ENCODE results near the gene PCP2. TPM values are rescaled to one million over a fixed set of nuclear protein-coding genes. Genes with fewer than 3 reads are reported as not detected.

Gene PCP2
- total and polyA plus RNA-seq, 9 donors, result 0.38 to 0.50 (median 0.40) TPM; not detected in 6

- Histone ChIP-seq H3K4me1 (ENCODE audit: insufficient read depth) (peaks cover 13% of the 10 kb centered on the region), H3K36me3 (no peaks in the 10 kb centered on the region), H3K27ac (peak within 1 kb of the TSS in 1 of 2 donors; percentile 80), H3K9me3 (no peaks in the 10 kb centered on the region), H3K27me3 (no peaks in the 10 kb centered on the region), H3K4me3 (peak within 1 kb of the TSS; percentile 68)
- intact Hi-C loops (cut with DNase I), result no loop called here
- TF ChIP-seq, protein P1, sequence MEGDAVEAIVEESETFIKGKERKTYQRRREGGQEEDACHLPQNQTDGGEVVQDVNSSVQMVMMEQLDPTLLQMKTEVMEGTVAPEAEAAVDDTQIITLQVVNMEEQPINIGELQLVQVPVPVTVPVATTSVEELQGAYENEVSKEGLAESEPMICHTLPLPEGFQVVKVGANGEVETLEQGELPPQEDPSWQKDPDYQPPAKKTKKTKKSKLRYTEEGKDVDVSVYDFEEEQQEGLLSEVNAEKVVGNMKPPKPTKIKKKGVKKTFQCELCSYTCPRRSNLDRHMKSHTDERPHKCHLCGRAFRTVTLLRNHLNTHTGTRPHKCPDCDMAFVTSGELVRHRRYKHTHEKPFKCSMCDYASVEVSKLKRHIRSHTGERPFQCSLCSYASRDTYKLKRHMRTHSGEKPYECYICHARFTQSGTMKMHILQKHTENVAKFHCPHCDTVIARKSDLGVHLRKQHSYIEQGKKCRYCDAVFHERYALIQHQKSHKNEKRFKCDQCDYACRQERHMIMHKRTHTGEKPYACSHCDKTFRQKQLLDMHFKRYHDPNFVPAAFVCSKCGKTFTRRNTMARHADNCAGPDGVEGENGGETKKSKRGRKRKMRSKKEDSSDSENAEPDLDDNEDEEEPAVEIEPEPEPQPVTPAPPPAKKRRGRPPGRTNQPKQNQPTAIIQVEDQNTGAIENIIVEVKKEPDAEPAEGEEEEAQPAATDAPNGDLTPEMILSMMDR (IDR thresholded peaks at IDR 0.05), result no peak
- no peak for TF ChIP-seq EP300 (IDR thresholded peaks at IDR 0.05)
- peak; percentile 61 for TF ChIP-seq POLR2A (IDR thresholded peaks at IDR 0.05)
- DNase-seq, result peak; percentile 95 to 98 (median 97)
- WGBS, 3 donors, result 0 to 1% (median 0%) methylated on average over 40 of the region's 40 CpGs
Observed at GRCh38 chr19:7629347-7630054, 4.0 kb downstream of the PCP2 start, which contains the start of the genes PET100 and XAB2. Gene PET100, plus strand, starts transcription at chr19:7629793. Its CDS starts 41 bp downstream, at chr19:7629834. Gene XAB2, minus strand, starts transcription at chr19:7629545. Its CDS starts 18 bp downstream, at chr19:7629527.

DNA sequence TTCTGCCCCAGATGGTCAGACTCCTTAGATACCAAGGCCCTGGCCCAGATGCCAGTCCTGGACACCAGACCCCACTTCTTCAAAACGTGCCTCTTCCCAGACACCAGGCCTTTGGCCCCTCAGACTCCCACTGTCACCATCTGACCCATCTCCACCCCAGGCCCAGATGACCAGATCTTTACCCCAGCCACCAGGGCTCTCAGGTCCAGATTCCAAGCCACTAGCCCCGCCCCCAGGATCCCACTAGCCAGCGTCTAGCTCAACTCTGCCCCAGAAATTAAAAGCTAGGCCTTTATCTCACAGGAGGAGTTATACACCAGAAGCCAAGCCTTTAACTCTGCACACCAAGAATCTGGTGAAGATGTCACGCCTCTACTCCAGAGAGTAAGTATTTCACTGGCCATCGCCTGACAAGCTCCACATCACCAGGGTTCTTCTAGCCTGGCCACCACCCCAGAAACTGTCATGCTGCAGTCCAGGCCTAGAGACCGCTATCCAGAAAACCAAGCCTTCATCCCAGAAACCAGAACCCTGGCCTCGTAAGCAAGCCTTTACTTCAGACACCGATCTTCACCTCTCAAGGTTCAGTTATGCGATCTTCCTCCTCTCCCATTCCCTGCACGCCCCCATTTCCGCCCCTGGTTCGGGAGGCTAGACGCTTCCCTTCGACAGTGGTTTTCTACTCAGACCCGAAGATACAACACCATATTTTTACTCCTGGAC, 4.8 kb downstream of the PCP2 start:
- TF ChIP-seq POLR2A (IDR thresholded peaks at IDR 0.05) (no peak), EP300 (IDR thresholded peaks at IDR 0.05) (no peak)
- TF ChIP-seq, protein P1 (IDR thresholded peaks at IDR 0.05), result no peak
- H3K27me3 ChIP-seq, result no peaks in the 10 kb centered on the region
- DNase-seq, result no peak
- no peaks in the 10 kb centered on the region for H3K36me3 ChIP-seq
- peak overlapping the region in 1 of 2 donors; percentile 80 for H3K27ac ChIP-seq
- H3K4me3 ChIP-seq, result peak overlapping the region; percentile 68
- no peaks in the 10 kb centered on the region for H3K9me3 ChIP-seq
- intact Hi-C loops (cut with DNase I), result no loop called here
- 3 to 5% (median 4%) methylated on average over 15 of the region's 15 CpGs for WGBS, 3 donors
- H3K4me1 ChIP-seq (ENCODE audit: insufficient read depth), result peaks cover 13% of the 10 kb centered on the region

DNA sequence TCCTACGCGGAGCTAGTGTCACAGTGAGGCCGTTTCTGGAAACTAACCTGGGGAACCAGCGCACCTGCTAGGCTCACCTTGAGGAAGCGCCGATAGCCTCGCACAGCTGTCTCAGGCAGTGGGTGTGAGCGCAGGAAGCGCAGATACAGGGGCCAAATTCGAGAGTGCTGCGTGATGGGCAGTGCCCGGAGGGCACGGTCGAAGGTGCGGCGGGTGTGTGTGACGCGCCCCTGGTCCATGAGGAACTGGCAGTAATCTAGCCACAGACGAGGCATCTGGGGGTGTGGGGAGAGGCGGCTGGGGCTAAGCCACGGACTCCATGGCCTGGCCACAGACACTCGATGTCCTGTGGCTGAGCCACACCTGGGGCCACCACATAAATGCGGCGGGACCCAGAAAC, 6.4 kb downstream of the PCP2 start:
- intact Hi-C loops (cut with DNase I), result no loop called here

DNA sequence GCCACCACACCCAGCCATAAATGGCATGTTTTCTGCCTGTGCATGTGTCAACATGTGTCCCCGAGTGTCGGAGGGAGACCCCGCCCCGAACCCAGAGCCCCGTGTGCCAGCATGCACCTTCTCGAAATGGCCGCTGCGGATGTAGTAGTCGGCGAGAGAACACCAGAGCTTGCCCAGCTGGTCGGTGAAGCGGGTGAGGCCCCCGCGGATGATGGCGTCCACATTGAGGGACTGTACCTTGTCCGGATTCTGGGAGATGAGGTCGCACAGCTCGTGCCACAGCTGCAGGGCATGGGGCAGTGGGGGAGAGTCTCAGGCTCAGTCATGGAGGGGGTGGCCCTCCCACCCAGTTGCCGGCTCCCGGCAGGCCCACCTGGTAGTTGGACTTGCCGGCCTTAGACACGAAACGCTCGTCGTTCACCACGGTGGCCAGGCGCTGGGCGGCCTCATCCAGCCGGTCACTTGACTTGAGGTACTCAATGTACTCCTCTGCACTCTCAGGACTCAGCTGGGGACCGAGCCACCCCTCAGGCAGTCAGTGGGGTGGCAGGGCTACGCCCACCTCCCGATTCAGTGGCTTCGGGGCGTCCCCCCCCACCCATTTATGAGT, 7.7 kb downstream of the PCP2 start:
- 94 to 95% (median 94%) methylated on average over 34 of the region's 34 CpGs for WGBS, 3 donors
- H3K36me3 ChIP-seq, result no peaks in the 10 kb centered on the region

More for the DNA sequence above, 6.4 kb downstream of the PCP2 start:
- Histone ChIP-seq H3K4me3 (no peak overlapping the region), H3K9me3 (no peaks in the 10 kb centered on the region), H3K27ac (no peak overlapping the region), H3K36me3 (no peaks in the 10 kb centered on the region), H3K27me3 (no peaks in the 10 kb centered on the region), H3K4me1 (ENCODE audit: insufficient read depth) (peaks cover 13% of the 10 kb centered on the region)
- DNase-seq, result no peak
- TF ChIP-seq, protein P1 (IDR thresholded peaks at IDR 0.05), result no peak
- TF ChIP-seq POLR2A (IDR thresholded peaks at IDR 0.05), result no peak
- no peak for TF ChIP-seq EP300 (IDR thresholded peaks at IDR 0.05)
- 91 to 93% (median 93%) methylated on average over 21 to 24 of the region's 24 CpGs for WGBS, 3 donors

More for the DNA sequence above, 7.7 kb downstream of the PCP2 start:
- Histone ChIP-seq H3K27ac (no peak overlapping the region), H3K4me1 (ENCODE audit: insufficient read depth) (peaks cover 13% of the 10 kb centered on the region), H3K4me3 (no peak overlapping the region), H3K27me3 (no peaks in the 10 kb centered on the region), H3K9me3 (no peaks in the 10 kb centered on the region)
- intact Hi-C loops (cut with DNase I), result no loop called here
- DNase-seq, result no peak
- TF ChIP-seq POLR2A (IDR thresholded peaks at IDR 0.05), result no peak
- TF ChIP-seq EP300 (IDR thresholded peaks at IDR 0.05), result no peak
- TF ChIP-seq, protein P1 (IDR thresholded peaks at IDR 0.05), result no peak
